GM19467 (cell line): ENCODE data around the gene PRUNE2.
"Not testable (repeated sequence)": the region's sequence is repeated elsewhere in the genome, so short reads cannot be mapped to it uniquely, and the experiment has no call there.

Experiments
- ATAC-seq: cut with Tn5 transposase; IDR thresholded peaks from one replicate; pipeline ENCODE4 v1.9.1; 2021; ENCODE audit warnings: mild to moderate bottlenecking, moderate library complexity; ENCODE audit not compliant: unreplicated experiment

Gene PRUNE2

GRCh38 chr9:76676857-76677256 is 229.1 kb downstream of the PRUNE2 start:
- no peak for ATAC-seq

GRCh38 chr9:76667521-76667957 is 238.4 kb downstream of the PRUNE2 start:
- ATAC-seq: no peak

- not testable (repeated sequence) for ATAC-seq
Observed at GRCh38 chr9:76665966-76666365, 239.9 kb downstream of the PRUNE2 start.

GRCh38 chr9:76665458-76665857 is 240.5 kb downstream of the PRUNE2 start:
- ATAC-seq: no peak

GRCh38 chr9:76664120-76664519 is 241.8 kb downstream of the PRUNE2 start:
- no peak for ATAC-seq

- ATAC-seq: no peak
Observed at GRCh38 chr9:76662476-76663281, 243.2 kb downstream of the PRUNE2 start.

- ATAC-seq: peak; percentile 49
Observed at GRCh38 chr9:76658510-76659231, 247.2 kb downstream of the PRUNE2 start.

- no peak for ATAC-seq
Observed at GRCh38 chr9:76657265-76657664, 248.6 kb downstream of the PRUNE2 start.

GRCh38 chr9:76655971-76656370 is 249.9 kb downstream of the PRUNE2 start:
- ATAC-seq: no peak

- ATAC-seq: no peak
Observed at GRCh38 chr9:76655121-76655541, 250.8 kb downstream of the PRUNE2 start.

- no peak for ATAC-seq
Observed at GRCh38 chr9:76654575-76654974, 251.3 kb downstream of the PRUNE2 start.

- ATAC-seq: no peak
Observed at GRCh38 chr9:76654051-76654461, 251.9 kb downstream of the PRUNE2 start.

GRCh38 chr9:76652894-76653293 is 253.0 kb downstream of the PRUNE2 start:
- ATAC-seq: no peak

GRCh38 chr9:76651119-76651705 is 254.7 kb downstream of the PRUNE2 start:
- no peak for ATAC-seq

GRCh38 chr9:76650692-76651091 is 255.2 kb downstream of the PRUNE2 start:
- ATAC-seq: no peak

- ATAC-seq: no peak
Observed at GRCh38 chr9:76649894-76650293, 256.0 kb downstream of the PRUNE2 start.

GRCh38 chr9:76646249-76646648 is 259.7 kb downstream of the PRUNE2 start:
- no peak for ATAC-seq

GRCh38 chr9:76644647-76645250 is 261.2 kb downstream of the PRUNE2 start:
- no peak for ATAC-seq

- ATAC-seq: peak; percentile 13
Observed at GRCh38 chr9:76644171-76644570, 261.7 kb downstream of the PRUNE2 start.

- peak; percentile 89 for ATAC-seq
Observed at GRCh38 chr9:76643399-76644117, 262.4 kb downstream of the PRUNE2 start.
